Ovary (tissue), 3 donors: ENCODE measurements around the gene MIB1.

Experiments used
- CTCF ChIP-seq, 3 donors: fragments of 450-650 bp in 2 of 3; fragments of 200-600 bp in 1 of 3; IDR thresholded peaks; one replicate each; pipeline versions ENCODE4 v1.5.1 to v1.8.0; 2016 to 2022; ENCODE audit warnings: antibody characterized with exemption in 3 of 3, mild to moderate bottlenecking in 1 of 3
- POLR2A ChIP-seq: fragments of 450-650 bp; IDR thresholded peaks from one replicate; pipeline ENCODE4 v1.6.1; 2017; ENCODE audit warnings: antibody characterized with exemption, mild to moderate bottlenecking, moderate library complexity
- donor health status: DM: no; HTN: no; CAD: no.

DNA sequence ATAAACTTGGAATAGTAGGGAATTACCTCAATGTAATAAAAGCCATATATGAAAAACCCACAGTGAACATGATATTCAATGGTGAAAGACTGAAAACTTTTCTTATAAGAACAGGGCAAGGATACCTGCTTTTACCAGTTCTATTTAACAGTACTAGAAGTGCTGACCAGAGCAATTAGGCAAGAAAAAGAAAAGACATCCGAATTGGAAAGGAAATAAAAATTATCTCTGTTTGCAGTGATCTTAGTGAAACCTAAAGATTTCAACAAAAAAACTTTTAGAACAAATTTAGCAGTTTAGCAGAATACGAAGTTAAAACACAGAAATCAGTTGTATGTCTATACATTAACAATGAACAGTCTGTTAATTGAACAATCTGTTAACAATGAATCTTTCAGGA is 69.1 kb downstream of the MIB1 start:
- TF ChIP-seq CTCF (IDR thresholded peaks at IDR 0.05) (no peak), POLR2A (no peak)
